H1 (cell line): ENCODE measurements around the gene COX7B2. TPM values are rescaled to one million over a fixed set of nuclear protein-coding genes. Genes with fewer than 3 reads are reported as not detected.

Experiments used
- CTCF ChIA-PET: fragments of 300-600 bp; sonication (Branson Sonifier 250); formaldehyde crosslinking; loops from one replicate; lab custom pipeline; 2021; ENCODE audit not compliant: partially characterized antibody; lab: Charles Lee
- POLR2A ChIA-PET: fragments of 300-600 bp; sonication (Branson Sonifier 250); formaldehyde crosslinking; loops from one replicate; lab custom pipeline; 2021; ENCODE audit warnings: inconsistent platforms; ENCODE audit not compliant: partially characterized antibody; lab: Charles Lee
- DNase-seq, 2 experiments: peaks; one replicate each; pipeline versions ENCODE4 v3.0.0 to v3.0.0-alpha.2; 2010 to 2022; ENCODE audit warnings: low spot score in 2 of 2, low read depth in 1 of 2, mixed read lengths in 1 of 2
- FAIRE-seq: peaks from 2 replicates; lab custom pipeline; 2011; peaks lifted over from hg19 to GRCh38; lab: Jason Lieb, UNC
- H2AFZ ChIP-seq: 2 replicates; pipeline ENCODE4 v1.8.1; 2012; ENCODE audit warnings: low read length, inconsistent platforms
- H2AK5ac ChIP-seq: 2 replicates; pipeline ENCODE4 v1.6.1; 2013; ENCODE audit warnings: low read depth, low read length
- H2BK120ac ChIP-seq: replicated peaks from 2 replicates; pipeline ENCODE3; 2013; ENCODE audit warnings: low read depth, low read length, inconsistent platforms
- H2BK12ac ChIP-seq: 2 replicates; pipeline ENCODE4 v1.6.1; 2013; ENCODE audit warnings: low read depth, low read length
- H2BK15ac ChIP-seq: 2 replicates; pipeline ENCODE4 v1.6.1; 2013; ENCODE audit warnings: low read length
- H2BK20ac ChIP-seq: 2 replicates; pipeline ENCODE4 v1.6.1; 2013; ENCODE audit warnings: low read length
- H2BK5ac ChIP-seq: 2 replicates; pipeline ENCODE4 v1.6.1; 2013; ENCODE audit warnings: low read depth, low read length
- H3K14ac ChIP-seq: 2 replicates; pipeline ENCODE4 v1.6.1; 2013; ENCODE audit warnings: inconsistent platforms; ENCODE audit not compliant: insufficient read length
- H3K18ac ChIP-seq: 2 replicates; pipeline ENCODE4 v1.6.1; 2013; ENCODE audit warnings: low read length; ENCODE audit errors: extremely low read depth
- H3K23ac ChIP-seq: 2 replicates; pipeline ENCODE4 v1.6.1; 2013; ENCODE audit warnings: inconsistent platforms; ENCODE audit not compliant: insufficient read length
- H3K23me2 ChIP-seq: 2 replicates; pipeline ENCODE4 v1.6.1; 2013; ENCODE audit warnings: low read depth, low read length
- H3K27ac ChIP-seq: 2 replicates; pipeline ENCODE4 v1.6.1; 2011; ENCODE audit warnings: low read depth, low read length, inconsistent platforms
- H3K27me3 ChIP-seq, 4 experiments: replicated peaks in 1 of 4; 1 replicate in 1 of 4; 2 replicates in 3 of 4; pipeline versions ENCODE4 v1.6.1 to v1.8.1; 2011 to 2013; ENCODE audit warnings: low read length in 3 of 4, mild to moderate bottlenecking in 3 of 4, inconsistent platforms in 2 of 4, mixed read lengths in 2 of 4, moderate library complexity in 1 of 4; ENCODE audit not compliant: control insufficient read depth in 3 of 4, insufficient read depth in 3 of 4; ENCODE audit errors: extremely low read depth in 1 of 4
- H3K36me3 ChIP-seq, 4 experiments: 2 replicates each; pipeline versions ENCODE4 v1.6.1 to v1.8.1; 2011 to 2013; ENCODE audit warnings: mild to moderate bottlenecking in 4 of 4, low read length in 3 of 4, moderate library complexity in 2 of 4, control low read depth in 1 of 4, inconsistent platforms in 1 of 4; ENCODE audit not compliant: insufficient read depth in 4 of 4, control insufficient read depth in 2 of 4
- H3K4ac ChIP-seq: replicated peaks from 2 replicates; pipeline ENCODE3; 2013; ENCODE audit warnings: low read length, low read depth, mixed read lengths, inconsistent platforms; ENCODE audit not compliant: insufficient read length
- H3K4me1 ChIP-seq, 4 experiments: replicated peaks in 1 of 4; 1 replicate in 1 of 4; 2 replicates in 3 of 4; pipeline versions ENCODE4 v1.6.1 to v1.8.1; 2011 to 2013; ENCODE audit warnings: low read length in 3 of 4, inconsistent platforms in 2 of 4, mixed read lengths in 1 of 4; ENCODE audit not compliant: insufficient read depth in 4 of 4, control insufficient read depth in 3 of 4
- H3K4me2 ChIP-seq, 2 experiments: 2 replicates each; pipeline versions ENCODE4 v1.6.1 to v1.8.1; 2011 to 2013; ENCODE audit warnings: low read depth in 2 of 2, low read length in 2 of 2, control low read depth in 1 of 2, inconsistent platforms in 1 of 2, mild to moderate bottlenecking in 1 of 2; ENCODE audit not compliant: insufficient read depth in 1 of 2
- H3K4me3 ChIP-seq, 4 experiments: fragments of 200-600, 300-600 bp in 1 of 4; sonication (generic), shearing (Covaris generic), sonication (Bioruptor Twin) in 1 of 4; 2 replicates each; pipeline versions ENCODE4 v1.5.1 to v1.8.1; 2011 to 2016; ENCODE audit warnings: low read length in 4 of 4, low read depth in 3 of 4, control low read depth in 2 of 4, inconsistent platforms in 2 of 4, mild to moderate bottlenecking in 2 of 4, mixed read lengths in 1 of 4, moderate library complexity in 1 of 4; ENCODE audit not compliant: insufficient read depth in 2 of 4; ENCODE audit errors: extremely low read depth in 1 of 4
- H3K56ac ChIP-seq: replicated peaks from 2 replicates; pipeline ENCODE3; 2013; ENCODE audit warnings: low read depth, mild to moderate bottlenecking, mixed read lengths, low read length, inconsistent platforms; ENCODE audit not compliant: insufficient read length
- H3K79me1 ChIP-seq: 2 replicates; pipeline ENCODE4 v1.6.1; 2013; ENCODE audit warnings: low read depth, low read length, control low read depth
- H3K79me2 ChIP-seq, 2 experiments: 2 replicates each; pipeline versions ENCODE4 v1.6.1 to v1.8.1; 2012 to 2013; ENCODE audit warnings: low read length in 2 of 2, mild to moderate bottlenecking in 2 of 2, inconsistent platforms in 1 of 2; ENCODE audit not compliant: insufficient read depth in 2 of 2, control insufficient read depth in 1 of 2
- H3K9ac ChIP-seq, 4 experiments: replicated peaks in 1 of 4; 1 replicate in 1 of 4; 2 replicates in 3 of 4; pipeline versions ENCODE4 v1.6.1 to v1.8.1; 2011 to 2013; ENCODE audit warnings: low read depth in 3 of 4, low read length in 3 of 4, control low read depth in 2 of 4, mild to moderate bottlenecking in 2 of 4, moderate library complexity in 2 of 4, inconsistent platforms in 1 of 4; ENCODE audit errors: extremely low read depth in 1 of 4
- H3K9me3 ChIP-seq, 2 experiments: 2 replicates each; pipeline versions ENCODE4 v1.6.1 to v1.8.1; 2012 to 2013; ENCODE audit warnings: mild to moderate bottlenecking in 2 of 2, moderate library complexity in 2 of 2, control low read depth in 1 of 2, inconsistent platforms in 1 of 2, low read depth in 1 of 2, low read length in 1 of 2, mixed read lengths in 1 of 2; ENCODE audit not compliant: insufficient read depth in 2 of 2
- H4K20me1 ChIP-seq, 2 experiments: replicated peaks in 1 of 2; 2 replicates each; pipeline versions ENCODE3 to v1.8.1; 2011 to 2013; ENCODE audit warnings: inconsistent platforms in 2 of 2, low read length in 2 of 2, mild to moderate bottlenecking in 1 of 2; ENCODE audit not compliant: insufficient read depth in 2 of 2, control insufficient read depth in 1 of 2
- H4K5ac ChIP-seq: 2 replicates; pipeline ENCODE4 v1.6.1; 2013; ENCODE audit warnings: low read length, low read depth, mixed read lengths, inconsistent platforms; ENCODE audit not compliant: insufficient read length
- H4K8ac ChIP-seq: 2 replicates; pipeline ENCODE4 v1.8.0; 2013; ENCODE audit warnings: mild to moderate bottlenecking, moderate library complexity, low read length, inconsistent platforms; ENCODE audit not compliant: insufficient read depth; ENCODE audit errors: extremely low read depth
- H4K91ac ChIP-seq: replicated peaks from 2 replicates; pipeline ENCODE3; 2013; ENCODE audit warnings: low read length, mixed read lengths, inconsistent platforms; ENCODE audit not compliant: insufficient read length
- CEBPB ChIP-seq: IDR thresholded peaks from 2 replicates; pipeline ENCODE4 v1.6.1; 2012; ENCODE audit warnings: low read depth, low read length
- CHD1 ChIP-seq: IDR thresholded peaks from 2 replicates; pipeline ENCODE4 v1.6.1; 2012; ENCODE audit warnings: low read depth, low read length, improper control_type of control experiment
- JUN ChIP-seq: IDR thresholded peaks from 2 replicates; pipeline ENCODE4 v1.6.1; 2011; ENCODE audit warnings: low read depth, mild to moderate bottlenecking, improper control_type of control experiment, low read length
- KDM1A ChIP-seq: fragments of 200-600, 300-600 bp; sonication (generic); IDR thresholded peaks from 2 replicates; pipeline ENCODE4 v1.7.1; 2016; ENCODE audit warnings: mild to moderate bottlenecking, low read length, borderline replicate concordance
- KDM4A ChIP-seq: IDR thresholded peaks from one replicate; pipeline ENCODE4 v1.7.1; 2012; ENCODE audit warnings: low read depth, mild to moderate bottlenecking, moderate library complexity, low read length, inconsistent platforms; ENCODE audit not compliant: severe bottlenecking
- KDM5A ChIP-seq: fragments of 200-600 bp; IDR thresholded peaks from 2 replicates; pipeline ENCODE4 v1.7.1; 2012; ENCODE audit warnings: mild to moderate bottlenecking, low read length, inconsistent platforms, mixed read lengths
- RAD21 ChIP-seq, 2 experiments: IDR thresholded peaks in 1 of 2; conservative IDR thresholded peaks in 1 of 2; 2 replicates each; pipeline ENCODE4 v1.6.1; 2011; ENCODE audit warnings: low read depth in 2 of 2, low read length in 2 of 2, improper control_type of control experiment in 1 of 2, inconsistent platforms in 1 of 2, mild to moderate bottlenecking in 1 of 2, moderate library complexity in 1 of 2
- RBBP5 ChIP-seq: IDR thresholded peaks from 2 replicates; pipeline ENCODE4 v1.7.1; 2012; ENCODE audit warnings: low read depth, mild to moderate bottlenecking, inconsistent platforms, low read length, moderate library complexity, borderline replicate concordance
- RFX5 ChIP-seq: IDR thresholded peaks from 2 replicates; pipeline ENCODE4 v1.6.1; 2011; ENCODE audit warnings: low read depth, low read length, improper control_type of control experiment, borderline replicate concordance
- WGBS, 2 experiments: shearing (Covaris generic) in 1 of 2; methylation state at CpG; one replicate each; pipeline versions ENCODE4 v1.1.6 to v1.1.7; 2013 to 2015; ENCODE audit warnings: low lambda C conversion rate in 2 of 2, mixed read lengths in 2 of 2, inconsistent platforms in 1 of 2, low coverage in 1 of 2, missing lambda C conversion rate in 1 of 2; ENCODE audit not compliant: insufficient replicate concordance in 2 of 2, insufficient coverage in 1 of 2, insufficient read length in 1 of 2; ENCODE audit errors: extremely low coverage in 1 of 2, missing lambda C conversion rate in 1 of 2; 5-methylcytosine and 5-hydroxymethylcytosine counted together
- polyA plus RNA-seq, 7 experiments: library from polyadenylated mRNA; depleted of rRNA in 3 of 7; stranded (reverse) in 5 of 7; unstranded in 2 of 7; fragments of >200 nt in 5 of 7; fragments of 200-250 nt in 2 of 7; gene quantifications; 1 replicate in 5 of 7; 2 replicates in 1 of 7; 4 replicates in 1 of 7; pipeline versions ENCODE4 v1.2.1 to v1.2.3, GENCODE V29; 2011 to 2013; ENCODE audit warnings: missing spikeins in 2 of 7, mixed read lengths in 2 of 7
- total RNA-seq: library from RNA; stranded (reverse); fragmentation: NEBNext Ultra II Directional; extraction: Animal tissue kit (Norgen Biotek cat#: 25700); gene quantifications from 2 replicates; pipeline ENCODE4 v1.2.1, GENCODE V29; 2021

Gene COX7B2
- total and polyA plus RNA-seq, 2 of the 8 experiments (the other 6 are each of a cell fraction or from before 2014, with no cell fraction given) = not detected

DNA sequence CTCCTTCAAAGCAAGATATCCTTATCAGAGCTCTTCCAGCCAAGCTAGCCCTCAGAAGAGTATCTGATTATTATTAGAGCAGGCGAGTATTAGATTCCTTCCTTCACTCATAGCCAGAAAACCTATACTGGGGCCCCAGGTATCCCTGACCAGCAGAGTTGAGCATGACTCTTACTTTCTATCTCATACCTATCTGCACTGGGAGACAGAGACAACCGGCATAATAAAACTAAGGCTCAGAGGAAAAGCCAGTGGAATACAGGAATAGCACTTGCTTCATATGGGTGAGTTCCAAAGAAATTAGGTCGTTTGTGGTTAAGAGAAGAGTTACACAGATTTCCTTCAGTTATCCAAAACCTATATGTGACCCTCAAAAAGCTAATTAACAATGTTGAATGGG, 41.8 kb upstream of the COX7B2 start:
- Histone ChIP-seq H3K36me3 (no peaks in the 10 kb centered on the region), H2BK120ac (no peak overlapping the region), H4K20me1 (no peaks in the 10 kb centered on the region), H3K23ac (no peak overlapping the region), H2BK20ac (no peak overlapping the region), H3K18ac (no peak overlapping the region), H3K27ac (no peak overlapping the region), H2AK5ac (no peak overlapping the region), H3K79me1 (no peaks in the 10 kb centered on the region), H3K9me3 (no peaks in the 10 kb centered on the region), H2AFZ (no peak overlapping the region), H3K79me2 (no peaks in the 10 kb centered on the region), H2BK5ac (no peak overlapping the region), H2BK15ac (no peak overlapping the region), H4K91ac (no peak overlapping the region), H3K4me1 (no peaks in the 10 kb centered on the region), H3K56ac (no peak overlapping the region), H3K4me2 (no peak overlapping the region), H2BK12ac (no peak overlapping the region), H3K23me2 (no peaks in the 10 kb centered on the region), H3K4ac (no peak overlapping the region), H3K27me3 (no peaks in the 10 kb centered on the region), H4K8ac (no peak overlapping the region), H3K14ac (no peak overlapping the region), H3K9ac (no peak overlapping the region), H4K5ac (no peak overlapping the region), H3K4me3 (no peak overlapping the region)
- no peak for DNase-seq
- TF ChIP-seq JUN (no peak), RBBP5 (no peak), KDM4A (no peak), KDM1A (no peak), CEBPB (no peak), RFX5 (no peak), CHD1 (no peak), KDM5A (no peak), RAD21 (IDR thresholded peaks at IDR 0.05 in 1 of 2, conservative IDR thresholded peaks at IDR 0.05 in 1 of 2; ENCODE audit: low read depth in 2 of 2, low read length in 2 of 2) (no peak)
- POLR2A ChIA-PET = no interaction called here
- FAIRE-seq = no peak
- CTCF ChIA-PET = interaction anchor here (0.9 to 1.5 kb wide), 4 partner anchors 12 to 82 kb away, joined by 3 to 7 read pairs (median 4); no protein-coding TSS in a partner anchor
- 89% methylated on average over 3 of the region's 3 CpGs; no CpG with 5 or more reads in 1 of the 2 experiments for WGBS, 2 experiments
